NCI-H82 treated with DMSO at 0.1 percent for 48 hours (cell line): ENCODE measurements around the gene FZD2.
"Not testable (repeated sequence)": the region's sequence is repeated elsewhere in the genome, so short reads cannot be mapped to it uniquely, and the experiment has no call there.

Source experiments
- DNase-seq: peaks from one replicate; lab custom pipeline; 2025; ENCODE audit not compliant: unreplicated experiment; lab: John Stamatoyannopoulos, UW

FZD2 gene

GRCh38 chr17:44575403-44575802, 18.1 kb downstream of the FZD2 start:
- no peak for DNase-seq

- no peak for DNase-seq
Measured at GRCh38 chr17:44578947-44579346, 21.7 kb downstream of the FZD2 start.

GRCh38 chr17:44581868-44582267, 24.6 kb downstream of the FZD2 start:
- DNase-seq, result no peak

- DNase-seq, result no peak
Measured at GRCh38 chr17:44584443-44584842, 27.2 kb downstream of the FZD2 start.

DNA sequence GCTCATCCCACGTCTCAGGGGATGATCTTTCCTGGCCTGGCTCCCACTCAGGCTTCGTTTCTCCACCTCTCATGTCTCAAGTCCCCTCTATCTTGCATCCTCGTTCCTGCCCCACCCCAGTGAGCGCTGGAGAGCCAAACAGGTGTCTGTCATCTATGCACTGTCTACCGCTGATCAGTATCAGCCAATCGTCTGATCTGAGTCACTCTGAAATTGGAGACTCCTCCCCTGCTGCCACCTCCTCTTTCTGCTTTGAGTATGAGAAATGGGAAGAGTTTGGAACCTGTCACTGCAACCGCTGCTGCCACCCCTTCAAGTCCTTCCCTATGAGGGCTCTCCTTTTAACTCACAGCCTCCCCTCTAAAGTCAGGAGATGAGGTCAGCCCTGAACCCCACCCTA, 28.0 kb downstream of the FZD2 start:
- no peak for DNase-seq

GRCh38 chr17:44587339-44587738, 30.1 kb downstream of the FZD2 start:
- DNase-seq, result no peak

DNA sequence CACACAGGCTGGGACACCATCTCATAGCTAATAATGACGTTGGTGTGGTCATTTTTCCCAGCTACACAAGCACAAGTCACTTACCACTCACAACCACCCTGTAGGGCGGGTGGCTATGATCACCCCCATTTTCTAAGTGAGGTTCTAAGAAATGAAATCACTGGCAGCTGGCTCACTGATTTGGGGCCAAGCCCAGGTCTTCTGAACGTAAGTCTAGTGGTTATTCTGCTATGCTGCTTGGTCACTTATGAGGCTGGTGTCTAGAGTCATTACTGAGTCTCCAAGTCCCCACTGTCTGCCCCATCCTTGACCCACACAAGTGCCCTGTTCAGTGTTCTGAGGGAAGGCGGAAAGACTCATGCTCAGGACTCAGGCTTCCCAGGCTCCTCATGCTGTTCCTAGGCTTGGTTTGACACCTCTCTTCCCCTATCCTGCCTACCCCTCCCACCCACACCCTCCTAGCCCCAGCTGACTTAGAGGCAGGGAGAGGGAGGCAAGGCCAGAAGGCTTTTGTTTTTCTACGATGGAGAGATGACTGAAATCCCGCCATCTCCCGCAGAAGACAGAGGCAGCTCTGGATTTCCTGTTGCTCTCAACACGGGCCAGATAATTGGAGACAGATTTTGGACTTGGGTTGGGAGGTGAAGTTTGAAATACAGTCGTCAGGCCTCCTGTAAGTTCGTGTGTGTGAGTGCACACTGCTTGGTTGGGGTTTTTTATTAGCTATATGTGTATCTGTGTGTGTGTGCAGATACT, 32.2 kb downstream of the FZD2 start:
- DNase-seq, result no peak

DNA sequence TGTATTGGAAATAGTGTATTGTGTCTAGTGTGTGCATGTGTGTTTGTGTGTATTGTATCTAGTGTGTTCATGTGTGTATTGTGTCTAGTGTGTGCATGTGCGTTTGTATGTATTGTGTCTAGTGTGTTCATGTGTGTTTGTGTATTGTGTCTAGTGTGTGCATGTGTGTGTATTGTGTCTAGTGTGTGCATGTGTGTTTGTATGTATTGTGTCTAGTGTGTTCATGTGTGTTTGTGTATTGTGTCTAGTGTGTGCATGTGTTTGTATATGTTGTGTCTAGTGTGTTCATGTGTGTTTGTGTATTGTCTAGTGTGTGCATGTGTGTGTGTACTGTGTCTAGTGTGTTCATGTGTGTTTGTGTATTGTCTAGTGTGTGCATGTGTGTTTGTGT, 32.8 kb downstream of the FZD2 start:
- not testable (repeated sequence) for DNase-seq

DNA sequence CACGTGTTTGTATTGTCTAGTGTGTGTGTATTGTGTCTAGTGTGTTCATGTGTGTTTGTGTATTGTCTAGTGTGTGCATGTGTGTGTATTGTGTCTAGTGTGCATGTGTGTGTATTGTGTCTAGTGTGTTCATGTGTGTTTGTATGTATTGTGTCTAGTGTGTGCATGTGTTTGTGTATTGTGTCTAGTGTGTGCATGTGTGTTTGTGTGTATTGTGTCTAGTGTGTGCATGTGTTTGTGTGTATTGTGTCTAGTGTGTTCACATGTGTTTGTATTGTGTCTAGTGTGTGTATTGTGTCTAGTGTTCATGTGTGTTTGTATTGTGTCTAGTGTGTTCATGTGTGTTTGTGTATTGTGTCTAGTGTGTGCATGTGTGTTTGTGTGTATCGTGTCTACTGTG, 33.5 kb downstream of the FZD2 start:
- DNase-seq, result not testable (repeated sequence)

- DNase-seq, result no peak
Measured at GRCh38 chr17:44591206-44591605, 33.9 kb downstream of the FZD2 start.

- DNase-seq, result no peak
Measured at GRCh38 chr17:44593156-44593555, 35.9 kb downstream of the FZD2 start.

DNA sequence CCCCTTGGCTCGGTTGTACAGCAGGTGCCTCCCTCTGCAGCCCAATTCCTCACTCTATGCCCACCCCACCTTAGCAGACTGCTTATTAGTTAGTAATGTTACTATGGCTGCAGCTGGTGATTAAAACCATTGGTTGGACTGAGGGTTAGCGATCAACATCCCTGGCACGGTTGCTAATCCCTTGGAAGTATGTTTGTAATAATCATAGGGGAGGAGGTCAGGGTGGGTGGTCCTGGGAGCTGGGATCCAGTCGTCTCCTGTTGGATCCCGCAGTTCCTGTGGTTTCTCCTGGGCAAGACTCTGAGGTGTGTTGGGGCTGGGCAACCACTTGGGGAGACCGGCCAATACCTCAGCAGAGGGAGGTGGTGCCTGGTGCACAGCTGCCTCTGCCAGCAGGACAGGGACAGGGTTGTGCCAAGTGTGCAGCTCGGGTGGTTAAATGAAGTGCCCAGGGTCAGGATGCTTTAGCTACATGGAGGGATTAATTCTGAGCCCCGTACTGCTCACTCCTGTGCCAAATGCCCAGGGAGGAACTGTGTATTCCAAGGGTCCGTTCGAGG, 38.0 kb downstream of the FZD2 start:
- DNase-seq, result no peak

- no peak for DNase-seq
Measured at GRCh38 chr17:44598329-44598728, 41.0 kb downstream of the FZD2 start.

- no peak for DNase-seq
Measured at GRCh38 chr17:44598932-44599297, 41.6 kb downstream of the FZD2 start.

GRCh38 chr17:44599298-44600175, 42.3 kb downstream of the FZD2 start:
- DNase-seq, result peak; percentile 58

GRCh38 chr17:44601539-44601938, 44.3 kb downstream of the FZD2 start:
- DNase-seq, result no peak

- DNase-seq, result no peak
Measured at GRCh38 chr17:44601973-44602372, 44.7 kb downstream of the FZD2 start.

DNA sequence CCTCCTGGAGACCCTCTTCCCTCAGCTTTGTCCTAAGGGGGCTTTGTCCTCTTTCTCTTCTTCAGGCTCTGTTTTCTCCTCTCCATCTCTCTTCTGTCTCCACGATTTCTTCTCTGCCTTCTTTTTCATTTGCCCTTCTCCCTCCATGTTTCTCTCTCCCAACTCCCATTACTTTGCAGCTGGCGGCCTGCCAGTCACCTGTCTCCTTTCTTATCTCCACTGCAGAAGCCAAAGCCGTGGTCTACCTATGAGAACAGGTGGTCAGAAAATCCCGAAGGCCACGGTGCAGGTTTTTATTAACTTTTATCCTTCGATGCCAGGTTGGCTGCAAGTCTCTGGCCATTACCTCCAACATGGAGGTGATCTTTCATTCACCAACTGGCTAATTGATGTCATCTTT, 45.1 kb downstream of the FZD2 start:
- no peak for DNase-seq

DNA sequence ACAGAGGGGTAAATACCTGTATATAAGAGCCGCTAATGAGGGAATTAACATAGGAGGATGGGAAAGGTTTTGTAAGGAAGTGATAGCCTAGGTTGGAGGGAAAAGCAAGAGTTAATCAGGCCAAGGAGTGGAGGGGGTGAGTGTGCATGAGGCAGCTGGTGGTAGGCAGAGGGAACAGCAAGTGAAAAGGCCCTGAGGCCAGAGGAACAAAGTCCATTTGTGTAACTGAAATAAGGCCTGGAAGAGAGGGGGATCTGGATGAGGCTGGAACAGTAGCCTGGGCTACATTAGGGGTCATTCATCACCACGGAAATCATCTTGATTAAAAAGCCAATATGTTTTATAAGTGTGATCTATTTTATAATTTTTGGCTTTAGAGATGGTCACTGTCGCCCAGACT, 45.7 kb downstream of the FZD2 start:
- DNase-seq, result no peak

DNA sequence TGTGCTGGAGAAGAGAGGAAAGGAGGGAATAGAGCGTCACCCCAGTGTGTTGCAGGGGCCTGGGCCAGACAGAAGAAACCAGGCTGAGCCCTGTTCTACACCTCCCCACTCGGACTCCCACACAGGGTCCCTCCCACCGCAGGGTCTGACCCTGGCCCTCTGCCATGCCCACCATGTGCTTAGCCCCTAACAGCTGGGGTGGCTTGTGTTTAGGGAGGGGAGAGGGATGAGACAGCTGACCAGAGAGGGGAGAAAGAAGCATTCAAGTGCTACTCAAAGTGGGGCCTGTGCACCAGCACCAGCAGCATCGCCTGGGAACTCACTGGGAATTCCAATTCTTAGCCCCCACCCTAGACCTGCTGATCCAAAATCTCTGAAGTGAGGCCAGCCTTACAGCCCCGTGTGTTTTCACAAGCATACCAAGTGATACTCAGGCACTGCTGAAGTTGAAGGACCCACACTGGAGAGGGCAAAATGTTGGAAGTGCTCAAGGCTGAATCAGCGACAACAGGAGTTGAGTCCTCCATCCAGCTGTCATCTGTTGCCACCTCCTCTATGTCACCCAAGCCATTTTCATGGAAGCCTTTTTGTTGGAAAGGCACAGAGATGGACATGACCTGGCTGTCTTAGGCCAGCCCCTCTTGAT, 47.0 kb downstream of the FZD2 start:
- DNase-seq, result no peak

DNA sequence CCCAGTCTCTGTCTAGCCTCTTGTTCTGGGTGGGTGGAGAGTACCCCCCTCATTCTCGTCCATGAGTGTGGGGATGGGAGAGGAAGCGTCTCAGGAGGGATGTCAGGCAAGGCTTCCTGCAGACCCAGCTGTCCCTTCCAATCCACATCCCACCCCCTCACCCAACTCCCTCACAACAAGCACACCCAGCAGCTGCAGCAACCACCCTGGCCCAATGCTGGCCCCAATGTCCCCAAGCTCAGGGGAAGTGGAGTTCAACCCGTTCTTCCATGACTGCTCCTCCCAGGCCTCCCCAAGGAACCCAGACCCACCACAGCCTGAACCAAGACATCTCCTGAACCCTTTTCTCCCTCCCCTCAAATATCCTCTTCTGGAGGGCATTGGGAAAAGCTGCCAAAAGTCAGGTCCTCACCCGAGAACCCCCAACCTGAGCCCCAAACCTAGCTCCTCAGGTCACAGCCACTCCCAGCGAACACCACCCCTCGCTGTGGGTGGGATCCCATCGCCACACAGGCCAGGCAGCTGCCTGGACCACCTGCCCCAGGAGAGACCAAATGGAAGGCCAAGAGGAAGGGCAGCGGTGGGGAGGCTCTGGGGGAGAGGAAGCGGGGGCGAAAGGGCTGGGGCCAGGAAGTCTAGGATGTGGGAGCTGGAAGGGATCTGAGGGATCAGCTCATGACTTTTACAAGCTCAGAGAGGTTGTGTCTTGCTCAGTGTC, 47.6 kb downstream of the FZD2 start:
- no peak for DNase-seq
